Measurements from ENCODE around the gene IL10RB.

DNA sequence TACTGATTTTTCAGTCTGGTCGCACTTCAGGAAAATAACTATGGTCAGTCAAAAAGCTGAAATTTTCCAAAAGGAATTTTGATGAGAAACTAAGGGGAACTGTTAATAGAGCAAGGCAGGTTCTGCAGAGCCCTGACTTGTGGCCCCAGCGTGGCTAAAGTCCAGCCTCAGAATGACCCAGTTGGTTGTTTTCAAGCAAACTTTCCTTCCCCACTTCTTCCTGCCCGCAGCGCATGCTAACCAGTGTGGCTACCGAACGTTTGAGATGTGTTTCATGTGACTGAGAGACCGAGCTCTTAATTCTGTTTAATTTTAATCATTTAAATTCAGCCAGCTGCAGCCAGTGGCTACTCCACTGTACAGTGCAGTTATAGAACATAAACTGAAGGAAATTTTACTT lies 6.2 kb upstream of the IL10RB start:
- TF ChIP-seq EZH2phosphoT487 (IDR thresholded peaks at IDR 0.05; ENCODE audit: low read depth, severe bottlenecking, unreplicated experiment), result no peak
- TF ChIP-seq, protein P1, sequence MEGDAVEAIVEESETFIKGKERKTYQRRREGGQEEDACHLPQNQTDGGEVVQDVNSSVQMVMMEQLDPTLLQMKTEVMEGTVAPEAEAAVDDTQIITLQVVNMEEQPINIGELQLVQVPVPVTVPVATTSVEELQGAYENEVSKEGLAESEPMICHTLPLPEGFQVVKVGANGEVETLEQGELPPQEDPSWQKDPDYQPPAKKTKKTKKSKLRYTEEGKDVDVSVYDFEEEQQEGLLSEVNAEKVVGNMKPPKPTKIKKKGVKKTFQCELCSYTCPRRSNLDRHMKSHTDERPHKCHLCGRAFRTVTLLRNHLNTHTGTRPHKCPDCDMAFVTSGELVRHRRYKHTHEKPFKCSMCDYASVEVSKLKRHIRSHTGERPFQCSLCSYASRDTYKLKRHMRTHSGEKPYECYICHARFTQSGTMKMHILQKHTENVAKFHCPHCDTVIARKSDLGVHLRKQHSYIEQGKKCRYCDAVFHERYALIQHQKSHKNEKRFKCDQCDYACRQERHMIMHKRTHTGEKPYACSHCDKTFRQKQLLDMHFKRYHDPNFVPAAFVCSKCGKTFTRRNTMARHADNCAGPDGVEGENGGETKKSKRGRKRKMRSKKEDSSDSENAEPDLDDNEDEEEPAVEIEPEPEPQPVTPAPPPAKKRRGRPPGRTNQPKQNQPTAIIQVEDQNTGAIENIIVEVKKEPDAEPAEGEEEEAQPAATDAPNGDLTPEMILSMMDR (IDR thresholded peaks at IDR 0.05; ENCODE audit: poor library complexity), result no peak

All from hepatocyte (in vitro differentiated cells).